IMR-90 (cell line): ENCODE data around the gene ZFP36. TPM values are rescaled to one million over a fixed set of nuclear protein-coding genes. Genes with fewer than 3 reads are reported as not detected.

Experiments
- ELK1 ChIP-seq: fragments of 150-350 bp; IDR thresholded peaks from 2 replicates; pipeline ENCODE4 v1.6.1; 2016; ENCODE audit warnings: low read depth, mild to moderate bottlenecking, low read length, moderate library complexity, borderline replicate concordance
- polyA plus RNA-seq, 3 experiments: library from polyadenylated mRNA; depleted of rRNA; stranded (reverse); fragments of >200 nt; gene quantifications; 2 replicates each; pipeline ENCODE4 v1.2.3, GENCODE V29; 2012; ENCODE audit warnings: low replicate concordance in 1 of 3
- total RNA-seq: library from RNA; depleted of rRNA; stranded (reverse); fragments of >200 nt; gene quantifications from 2 replicates; pipeline ENCODE4 v1.2.3, GENCODE V29; 2012

ZFP36 gene
- total and polyA plus RNA-seq, 2 of the 4 experiments (the other 2 are of a cell fraction), result 1.4 to 45.0 TPM

GRCh38 chr19:39408392-39409207, 2.0 kb downstream of the ZFP36 start (continued):
- no peak for TF ChIP-seq ELK1
